C4-2B (cell line): ENCODE measurements around the gene URI1.

Experiments used
- CTCF ChIP-seq: fragments of 450-650 bp; conservative IDR thresholded peaks from 2 replicates; pipeline ENCODE4 v1.5.1; 2017; ENCODE audit warnings: mild to moderate bottlenecking
- ZFX ChIP-seq: fragments of 450-650 bp; IDR thresholded peaks from 2 replicates; pipeline ENCODE4 v1.6.1; 2017

GRCh38 chr19:30009013-30009412 is 67.0 kb downstream of the URI1 start:
- TF ChIP-seq CTCF (no peak), ZFX (no peak)
